Naive thymus-derived CD4-positive, alpha-beta T cell (primary cell): ENCODE results near the gene CCR5AS.
A peak's percentile ranks its signal among the peaks of the same experiment; 100 is the strongest.

Source experiments
- ATAC-seq: fragments of 150-1000 bp; cut with Tn5 transposase; 2 replicates; pipeline ENCODE4 v1.10.0; 2021; ENCODE audit warnings: mild to moderate bottlenecking, moderate library complexity
- CTCF ChIA-PET: fragments of 350-600 bp; sonication (Branson Sonifier 250); formaldehyde crosslinking; loops from one replicate; lab custom pipeline; 2021; ENCODE audit warnings: antibody characterized with exemption; lab: Charles Lee
- POLR2A ChIA-PET: fragments of 350-600 bp; sonication (Branson Sonifier 250); formaldehyde crosslinking; loops from one replicate; lab custom pipeline; 2021; ENCODE audit warnings: antibody characterized with exemption, inconsistent platforms; lab: Charles Lee
- DNase-seq, 9 donors: peaks; one replicate each; pipeline versions ENCODE4 v3.0.0 to v3.0.0-alpha.2; 2020 to 2022; ENCODE audit warnings: mixed read lengths in 1 of 9
- H3K27ac ChIP-seq: one replicate; pipeline ENCODE4 v1.7.0; 2013; ENCODE audit warnings: mild to moderate bottlenecking, low read depth, low read length, moderate library complexity
- H3K27me3 ChIP-seq, 2 donors: one replicate each; pipeline ENCODE4 v1.7.0; 2013; ENCODE audit warnings: low read length in 2 of 2, mild to moderate bottlenecking in 2 of 2, moderate library complexity in 2 of 2; ENCODE audit not compliant: control insufficient read depth in 2 of 2, insufficient read depth in 2 of 2
- H3K36me3 ChIP-seq, 3 experiments: 1 replicate in 2 of 3; 2 replicates in 1 of 3; pipeline ENCODE4 v1.7.0; 2013; ENCODE audit warnings: low read length in 3 of 3, mild to moderate bottlenecking in 3 of 3, moderate library complexity in 1 of 3; ENCODE audit not compliant: insufficient read depth in 3 of 3, control insufficient read depth in 2 of 3
- H3K4me1 ChIP-seq, 2 donors: one replicate each; pipeline ENCODE4 v1.7.0; 2013; ENCODE audit warnings: low read length in 2 of 2, mild to moderate bottlenecking in 2 of 2, moderate library complexity in 1 of 2; ENCODE audit not compliant: control insufficient read depth in 2 of 2, insufficient read depth in 2 of 2
- H3K4me3 ChIP-seq: 2 replicates; pipeline ENCODE4 v1.7.0; 2013; ENCODE audit warnings: mild to moderate bottlenecking, low read length
- H3K9me3 ChIP-seq, 3 experiments: 1 replicate in 2 of 3; 2 replicates in 1 of 3; pipeline ENCODE4 v1.7.0; 2013; ENCODE audit warnings: low read length in 3 of 3; ENCODE audit not compliant: control insufficient read depth in 2 of 3
- H3K27ac Mint-ChIP-seq, 9 donors: one replicate each; pipeline ENCODE4 v1.8.0; 2020 to 2022; ENCODE audit warnings: mixed read lengths in 9 of 9, mild to moderate bottlenecking in 8 of 9, moderate library complexity in 5 of 9, inconsistent platforms in 2 of 9
- H3K27me3 Mint-ChIP-seq, 5 donors: one replicate each; pipeline ENCODE4 v1.8.0; 2021 to 2022; ENCODE audit warnings: mixed read lengths in 5 of 5, mild to moderate bottlenecking in 1 of 5
- H3K36me3 Mint-ChIP-seq, 5 donors: one replicate each; pipeline ENCODE4 v1.8.0; 2020 to 2022; ENCODE audit warnings: mixed read lengths in 5 of 5, mild to moderate bottlenecking in 3 of 5, inconsistent platforms in 1 of 5
- H3K4me1 Mint-ChIP-seq, 7 donors: one replicate each; pipeline ENCODE4 v1.8.0; 2020 to 2022; ENCODE audit warnings: mixed read lengths in 7 of 7, mild to moderate bottlenecking in 3 of 7, inconsistent platforms in 1 of 7
- H3K4me3 Mint-ChIP-seq, 10 donors: one replicate each; pipeline ENCODE4 v1.8.0; 2020 to 2022; ENCODE audit warnings: mild to moderate bottlenecking in 10 of 10, mixed read lengths in 10 of 10, moderate library complexity in 6 of 10, inconsistent platforms in 2 of 10
- H3K9me3 Mint-ChIP-seq, 11 donors: one replicate each; pipeline ENCODE4 v1.8.0; 2020 to 2022; ENCODE audit warnings: mixed read lengths in 11 of 11, mild to moderate bottlenecking in 4 of 11, inconsistent platforms in 1 of 11, moderate library complexity in 1 of 11
- intact Hi-C, 2 donors: fragments of 100-400 bp; cut with micrococcal nuclease; formaldehyde crosslinking; loops; one replicate each; pipeline ENCODE4 v1.15.1; 2023

The CCR5AS gene

GRCh38 chr3:46359733-46360493, 47.0 kb downstream of the CCR5AS start:
- intact Hi-C loops: no loop called here

GRCh38 chr3:46358466-46358865, 48.4 kb downstream of the CCR5AS start:
- POLR2A ChIA-PET: no interaction called here
- Mint-ChIP-seq H3K36me3 (peaks cover 0 to 52% (median 0%) of the 10 kb centered on the region in 5 donors), H3K4me1 (peaks cover 9 to 71% (median 28%) of the 10 kb centered on the region in 7 donors), H3K27ac (no peak overlapping the region), H3K27me3 (peaks cover 0 to 60% (median 5%) of the 10 kb centered on the region in 5 donors), H3K9me3 (no peaks in the 10 kb centered on the region), H3K4me3 (peak overlapping the region in 1 of 10 donors; percentile 11)
- Histone ChIP-seq H3K36me3 (peaks cover 0 to 6% (median 0%) of the 10 kb centered on the region in 3 experiments), H3K27me3 (no peaks in the 10 kb centered on the region), H3K27ac (no peak overlapping the region), H3K4me3 (no peak overlapping the region), H3K9me3 (no peaks in the 10 kb centered on the region), H3K4me1 (peaks cover 17 to 39% of the 10 kb centered on the region in 2 donors)
- intact Hi-C loops: no loop called here
- CTCF ChIA-PET: no interaction called here
- DNase-seq (no peak), ATAC-seq (no peak)

More at GRCh38 chr3:46359733-46360493, 47.0 kb downstream of the CCR5AS start:
- H3K4me3 Mint-ChIP-seq: no peak overlapping the region
- Histone ChIP-seq H3K27ac (no peak overlapping the region), H3K4me3 (no peak overlapping the region), H3K4me1 (peaks cover 3 to 39% of the 10 kb centered on the region in 2 donors), H3K27me3 (no peaks in the 10 kb centered on the region), H3K36me3 (peaks cover 0 to 6% (median 0%) of the 10 kb centered on the region in 3 experiments), H3K9me3 (no peaks in the 10 kb centered on the region)
- no peak for DNase-seq
- peaks cover 0 to 4% (median 0%) of the 10 kb centered on the region in 11 donors for H3K9me3 Mint-ChIP-seq
- ChIA-PET CTCF (interaction anchor here (0.7 to 1.0 kb wide), 3 partner anchors 11 to 89 kb away, joined by 3 read pairs; partner anchors contain the start of gene CCR5), POLR2A (interaction anchor here (0.6 to 0.9 kb wide), 3 partner anchors 11 to 1199 kb away, joined by 3 read pairs; partner anchors contain the start of gene CCR5)
- peaks cover 0 to 59% (median 13%) of the 10 kb centered on the region in 7 donors for H3K4me1 Mint-ChIP-seq
- ATAC-seq: peak; percentile 37
- peaks cover 0 to 65% (median 5%) of the 10 kb centered on the region in 5 donors for H3K27me3 Mint-ChIP-seq
- H3K27ac Mint-ChIP-seq: no peak overlapping the region
- peaks cover 0 to 57% (median 0%) of the 10 kb centered on the region in 5 donors for H3K36me3 Mint-ChIP-seq

GRCh38 chr3:46356909-46357308, 50.0 kb downstream of the CCR5AS start:
- POLR2A ChIA-PET: interaction anchor here (1.2 kb wide), 1 partner anchor 12 kb away, joined by 3 read pairs; no protein-coding TSS in a partner anchor

GRCh38 chr3:46356276-46356675, 50.6 kb downstream of the CCR5AS start:
- CTCF ChIA-PET: interaction anchor here (1.4 kb wide), 1 partner anchor 277 kb away, joined by 4 read pairs; no protein-coding TSS in a partner anchor
- Mint-ChIP-seq H3K9me3 (no peaks in the 10 kb centered on the region), H3K4me1 (peaks cover 25 to 77% (median 46%) of the 10 kb centered on the region in 7 donors), H3K27ac (peak overlapping the region in 1 of 9 donors; percentile 35), H3K27me3 (peaks cover 0 to 73% (median 5%) of the 10 kb centered on the region in 5 donors), H3K36me3 (peaks cover 0 to 52% (median 0%) of the 10 kb centered on the region in 5 donors), H3K4me3 (peak overlapping the region in 2 of 10 donors; percentile 34 to 83)
- H3K4me3 ChIP-seq: no peak overlapping the region
- POLR2A ChIA-PET: interaction anchor here (1.0 to 1.2 kb wide), 2 partner anchors 13 to 14 kb away, joined by 3 to 4 read pairs; no protein-coding TSS in a partner anchor
- no peak overlapping the region for H3K27ac ChIP-seq
- peaks cover 0 to 6% (median 0%) of the 10 kb centered on the region in 3 experiments for H3K36me3 ChIP-seq
- no peaks in the 10 kb centered on the region for H3K27me3 ChIP-seq
- H3K4me1 ChIP-seq: peaks cover 23 to 40% of the 10 kb centered on the region in 2 donors
- intact Hi-C loops: no loop called here
- no peaks in the 10 kb centered on the region for H3K9me3 ChIP-seq
- ATAC-seq (no peak), DNase-seq (no peak)

More at GRCh38 chr3:46356909-46357308, 50.0 kb downstream of the CCR5AS start:
- ATAC-seq: no peak
- H3K9me3 ChIP-seq: no peaks in the 10 kb centered on the region
- H3K27me3 ChIP-seq: no peaks in the 10 kb centered on the region
- CTCF ChIA-PET: interaction anchor here (0.6 kb wide), 1 partner anchor 414 kb away, joined by 3 read pairs; the partner anchor contains the start of gene CXCR6
- peaks cover 0 to 6% (median 0%) of the 10 kb centered on the region in 3 experiments for H3K36me3 ChIP-seq
- Mint-ChIP-seq H3K27ac (no peak overlapping the region), H3K27me3 (peaks cover 0 to 68% (median 5%) of the 10 kb centered on the region in 5 donors), H3K4me3 (peak overlapping the region in 1 of 10 donors; percentile 47), H3K4me1 (peaks cover 24 to 75% (median 40%) of the 10 kb centered on the region in 7 donors), H3K36me3 (peaks cover 0 to 52% (median 0%) of the 10 kb centered on the region in 5 donors), H3K9me3 (no peaks in the 10 kb centered on the region)
- DNase-seq: no peak
- peaks cover 23 to 42% of the 10 kb centered on the region in 2 donors for H3K4me1 ChIP-seq
- H3K27ac ChIP-seq: no peak overlapping the region
- no peak overlapping the region for H3K4me3 ChIP-seq
- intact Hi-C loops: no loop called here

GRCh38 chr3:46354984-46355383, 51.9 kb downstream of the CCR5AS start:
- Histone ChIP-seq H3K9me3 (no peaks in the 10 kb centered on the region), H3K4me3 (peak overlapping the region; percentile 32), H3K27ac (no peak overlapping the region), H3K36me3 (peaks cover 0 to 6% (median 0%) of the 10 kb centered on the region in 3 experiments), H3K4me1 (peaks cover 33 to 41% of the 10 kb centered on the region in 2 donors), H3K27me3 (no peaks in the 10 kb centered on the region)
- Mint-ChIP-seq H3K27ac (peak overlapping the region in 2 of 9 donors; percentile 0 to 60), H3K4me1 (peaks cover 34 to 79% (median 55%) of the 10 kb centered on the region in 7 donors), H3K36me3 (peaks cover 0 to 44% (median 0%) of the 10 kb centered on the region in 5 donors), H3K4me3 (peak overlapping the region in 2 of 10 donors; percentile 6 to 83), H3K9me3 (no peaks in the 10 kb centered on the region), H3K27me3 (peaks cover 0 to 70% (median 5%) of the 10 kb centered on the region in 5 donors)
- ATAC-seq: peak; percentile 48
- no peak for DNase-seq
- ChIA-PET CTCF (interaction anchor here (1.4 to 2.1 kb wide), 2 partner anchors 14 to 276 kb away, joined by 4 to 16 read pairs; partner anchors contain the start of gene CCR5), POLR2A (no interaction called here)
- intact Hi-C loops: loop anchor here (2.0 to 5.0 kb wide), 2 partner anchors 14 to 58 kb away; no protein-coding TSS in a partner anchor

GRCh38 chr3:46354478-46354877, 52.4 kb downstream of the CCR5AS start:
- peaks cover 0 to 67% (median 5%) of the 10 kb centered on the region in 5 donors for H3K27me3 Mint-ChIP-seq
- ATAC-seq: no peak

More at GRCh38 chr3:46354478-46354877, 52.4 kb downstream of the CCR5AS start:
- Histone ChIP-seq H3K4me1 (peaks cover 36 to 41% of the 10 kb centered on the region in 2 donors), H3K27me3 (no peaks in the 10 kb centered on the region), H3K27ac (no peak overlapping the region), H3K9me3 (no peaks in the 10 kb centered on the region), H3K36me3 (peaks cover 0 to 6% (median 0%) of the 10 kb centered on the region in 3 experiments), H3K4me3 (no peak overlapping the region)
- Mint-ChIP-seq H3K27ac (peak overlapping the region in 2 of 9 donors; percentile 14 to 77), H3K4me3 (peak overlapping the region in 4 of 10 donors; percentile 23 to 83 (median 51)), H3K4me1 (peaks cover 39 to 80% (median 60%) of the 10 kb centered on the region in 7 donors), H3K36me3 (peaks cover 0 to 41% (median 0%) of the 10 kb centered on the region in 5 donors), H3K9me3 (no peaks in the 10 kb centered on the region)
- ChIA-PET POLR2A (interaction anchor here (0.6 kb wide), 1 partner anchor 23 kb away, joined by 3 read pairs; no protein-coding TSS in a partner anchor), CTCF (interaction anchor here (2.1 kb wide), 1 partner anchor 15 kb away, joined by 16 read pairs; the partner anchor contains the start of gene CCR5)
- no peak for DNase-seq
- intact Hi-C loops: loop anchor here (2.0 to 5.0 kb wide), 2 partner anchors 14 to 57 kb away; no protein-coding TSS in a partner anchor
